Upper lobe of right lung (tissue), 1 donor: ENCODE results near the gene FMN1. TPM values are rescaled to one million over a fixed set of nuclear protein-coding genes. Genes with fewer than 3 reads are reported as not detected.

Experiments used
- ATAC-seq: fragments of 200-7000 bp; cut with Tn5 transposase; one replicate; pipeline ENCODE4 v1.9.1; 2020; ENCODE audit warnings: mild to moderate bottlenecking, moderate library complexity
- DNase-seq: peaks from one replicate; pipeline ENCODE4 v3.0.0-alpha.2; 2020
- H3K27ac ChIP-seq: fragments of 200-600 bp; one replicate; pipeline ENCODE4 v1.8.0; 2022
- H3K27me3 ChIP-seq: fragments of 200-600 bp; one replicate; pipeline ENCODE4 v1.8.0; 2022; ENCODE audit warnings: mild to moderate bottlenecking
- H3K36me3 ChIP-seq: fragments of 200-600 bp; one replicate; pipeline ENCODE4 v1.8.0; 2022
- H3K4me1 ChIP-seq: fragments of 200-600 bp; one replicate; pipeline ENCODE4 v1.8.0; 2022
- H3K4me3 ChIP-seq: fragments of 200-600 bp; one replicate; pipeline ENCODE4 v1.8.0; 2022; ENCODE audit warnings: mild to moderate bottlenecking
- H3K9me3 ChIP-seq: fragments of 200-600 bp; one replicate; pipeline ENCODE4 v1.8.0; 2022
- intact Hi-C: fragments of 100-400 bp; cut with DNase I; formaldehyde crosslinking; loops from one replicate; pipeline ENCODE4 v1.11.0; 2022
- total RNA-seq: library from RNA; stranded (reverse); fragmentation: NEBNext Ultra II Directional; extraction: Animal tissue kit (Norgen Biotek cat#: 25700); gene quantifications from one replicate; pipeline ENCODE4 v1.2.1, GENCODE V29; 2021
- TF ChIP-seq, protein P1 (sequence below): fragments of 200-600 bp; IDR thresholded peaks from one replicate; pipeline ENCODE4 v1.8.0; 2022; ENCODE audit warnings: antibody characterized with exemption
- donor health status: DM: no; HTN: yes; CAD: no; lungs with severe emphysema.

FMN1 gene
- total RNA-seq, 1 donor from 2014 or later = 33.5 TPM

DNA sequence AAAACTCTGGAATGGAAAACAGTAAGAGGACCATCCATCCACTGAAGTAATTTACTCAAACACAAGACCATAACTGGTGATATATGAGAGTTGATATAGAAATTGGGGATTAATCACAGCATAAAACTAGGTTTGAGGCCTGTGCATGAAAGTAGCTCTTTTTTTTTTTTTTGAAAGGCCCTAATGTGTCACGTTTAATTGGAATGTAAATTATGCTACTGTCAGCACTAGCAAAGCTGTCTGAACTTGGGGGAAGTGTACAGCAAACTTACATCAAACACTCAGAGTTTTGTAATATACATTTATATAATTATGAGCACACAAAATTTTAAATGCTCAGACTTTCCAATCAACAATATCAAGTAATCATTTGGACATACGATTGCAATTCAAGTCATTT is 322.6 kb downstream of the FMN1 start:
- no peak for DNase-seq
- Histone ChIP-seq H3K27me3 (no peaks in the 10 kb centered on the region), H3K27ac (peak overlapping the region; percentile 38), H3K9me3 (no peaks in the 10 kb centered on the region), H3K4me1 (no peaks in the 10 kb centered on the region), H3K4me3 (no peak overlapping the region), H3K36me3 (no peaks in the 10 kb centered on the region)
- ATAC-seq = no peak
- TF ChIP-seq, protein P1, sequence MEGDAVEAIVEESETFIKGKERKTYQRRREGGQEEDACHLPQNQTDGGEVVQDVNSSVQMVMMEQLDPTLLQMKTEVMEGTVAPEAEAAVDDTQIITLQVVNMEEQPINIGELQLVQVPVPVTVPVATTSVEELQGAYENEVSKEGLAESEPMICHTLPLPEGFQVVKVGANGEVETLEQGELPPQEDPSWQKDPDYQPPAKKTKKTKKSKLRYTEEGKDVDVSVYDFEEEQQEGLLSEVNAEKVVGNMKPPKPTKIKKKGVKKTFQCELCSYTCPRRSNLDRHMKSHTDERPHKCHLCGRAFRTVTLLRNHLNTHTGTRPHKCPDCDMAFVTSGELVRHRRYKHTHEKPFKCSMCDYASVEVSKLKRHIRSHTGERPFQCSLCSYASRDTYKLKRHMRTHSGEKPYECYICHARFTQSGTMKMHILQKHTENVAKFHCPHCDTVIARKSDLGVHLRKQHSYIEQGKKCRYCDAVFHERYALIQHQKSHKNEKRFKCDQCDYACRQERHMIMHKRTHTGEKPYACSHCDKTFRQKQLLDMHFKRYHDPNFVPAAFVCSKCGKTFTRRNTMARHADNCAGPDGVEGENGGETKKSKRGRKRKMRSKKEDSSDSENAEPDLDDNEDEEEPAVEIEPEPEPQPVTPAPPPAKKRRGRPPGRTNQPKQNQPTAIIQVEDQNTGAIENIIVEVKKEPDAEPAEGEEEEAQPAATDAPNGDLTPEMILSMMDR = no peak
- intact Hi-C loops = no loop called here

DNA sequence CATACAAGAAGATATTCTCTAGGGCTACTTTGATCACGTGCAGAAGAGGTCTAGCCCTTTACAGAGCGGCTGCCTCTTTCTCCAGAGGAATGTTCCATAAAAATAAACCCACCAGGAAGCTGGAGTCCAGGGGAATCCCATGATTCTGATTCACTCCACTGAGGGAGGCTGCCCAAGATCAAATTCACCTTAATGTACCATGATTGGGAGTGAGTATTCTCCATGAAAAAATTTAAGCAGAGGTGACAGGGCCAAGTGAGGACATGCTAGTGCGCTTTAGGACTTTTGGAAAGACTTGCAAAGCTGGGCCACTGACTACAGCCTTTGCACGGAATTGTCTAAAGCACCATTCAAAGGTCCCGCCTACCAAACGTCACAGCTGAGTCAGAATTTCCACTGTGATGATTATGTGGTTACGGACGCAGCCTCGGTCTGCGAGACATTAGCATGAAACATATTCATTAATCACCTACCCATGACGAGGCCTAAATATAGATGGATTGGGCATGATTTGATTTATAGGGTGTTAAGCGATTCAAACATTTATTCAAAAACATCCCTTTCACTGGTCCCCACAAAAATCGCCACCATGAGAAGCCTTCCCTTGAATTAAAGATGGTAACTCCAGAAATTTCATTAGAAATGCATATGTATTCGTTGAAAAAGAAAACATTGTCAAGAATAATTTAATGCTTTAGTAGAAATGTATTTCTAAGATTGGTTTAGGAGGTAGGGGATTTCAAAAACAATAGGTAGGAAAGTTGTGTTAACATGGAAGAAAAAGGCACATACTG is 324.1 kb downstream of the FMN1 start:
- TF ChIP-seq, protein P1 = no peak
- H3K27me3 ChIP-seq = no peaks in the 10 kb centered on the region
- no peak overlapping the region for H3K27ac ChIP-seq
- no peaks in the 10 kb centered on the region for H3K36me3 ChIP-seq
- ATAC-seq (no peak), DNase-seq (no peak)
- intact Hi-C loops = no loop called here
- no peak overlapping the region for H3K4me3 ChIP-seq
- no peaks in the 10 kb centered on the region for H3K4me1 ChIP-seq
- no peaks in the 10 kb centered on the region for H3K9me3 ChIP-seq

- Histone ChIP-seq H3K27me3 (no peaks in the 10 kb centered on the region), H3K27ac (no peak overlapping the region), H3K4me1 (no peaks in the 10 kb centered on the region), H3K9me3 (no peaks in the 10 kb centered on the region), H3K4me3 (no peak overlapping the region), H3K36me3 (no peaks in the 10 kb centered on the region)
- DNase-seq = no peak
- ATAC-seq = no peak
- TF ChIP-seq, protein P1 = no peak
- intact Hi-C loops = no loop called here
Measured at GRCh38 chr15:32869776-32870175, 324.7 kb downstream of the FMN1 start.

- peak overlapping the region; percentile 43 for H3K27ac ChIP-seq
- ATAC-seq (peak; percentile 79), DNase-seq (no peak)
- intact Hi-C loops = no loop called here
- H3K4me3 ChIP-seq = no peak overlapping the region
- TF ChIP-seq, protein P1 = no peak
- H3K4me1 ChIP-seq = no peaks in the 10 kb centered on the region
- H3K27me3 ChIP-seq = no peaks in the 10 kb centered on the region
- H3K36me3 ChIP-seq = no peaks in the 10 kb centered on the region
- no peaks in the 10 kb centered on the region for H3K9me3 ChIP-seq
Measured at GRCh38 chr15:32867313-32867626, 327.2 kb downstream of the FMN1 start.

DNA sequence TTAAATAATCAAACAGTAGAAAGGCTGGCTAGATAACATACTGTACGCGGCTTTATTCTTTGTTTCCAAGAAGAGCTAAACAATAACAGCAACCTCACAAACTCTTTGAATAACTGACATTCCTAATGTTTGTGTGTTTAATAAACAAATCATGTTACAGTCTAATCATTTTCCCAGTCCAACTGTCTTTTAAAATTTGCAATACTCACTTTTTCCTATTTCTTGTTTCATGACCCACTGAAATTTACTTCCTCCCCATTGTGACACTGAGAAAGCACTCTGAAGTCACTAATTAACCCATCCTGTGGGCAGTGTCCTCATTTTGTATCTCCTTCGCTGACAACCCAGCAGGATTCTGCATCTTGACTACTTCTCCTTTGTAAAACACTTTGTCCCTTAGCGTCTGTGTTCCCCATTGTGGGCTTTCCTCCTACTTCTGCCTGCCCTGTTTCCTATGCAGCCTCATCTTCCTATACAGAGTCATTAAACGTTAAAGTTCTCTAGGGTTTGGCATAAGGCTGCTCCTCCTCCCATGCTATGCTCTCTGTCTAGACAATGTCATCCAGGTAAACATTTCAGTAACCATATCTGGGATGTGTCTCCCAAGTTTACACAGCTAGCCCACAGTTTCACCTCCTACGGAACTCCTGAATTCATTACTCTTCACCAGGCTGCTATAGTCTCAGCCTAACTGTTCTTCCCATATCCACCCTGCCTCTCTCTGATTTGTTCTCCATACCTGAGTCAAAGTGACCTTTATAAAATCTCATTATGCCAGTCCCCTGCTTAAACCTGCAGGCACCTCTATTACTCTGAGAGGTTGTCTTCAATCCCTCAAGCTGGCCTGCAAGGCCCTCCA is 327.8 kb downstream of the FMN1 start:
- Histone ChIP-seq H3K27me3 (no peaks in the 10 kb centered on the region), H3K9me3 (no peaks in the 10 kb centered on the region), H3K4me1 (no peaks in the 10 kb centered on the region), H3K27ac (peak overlapping the region; percentile 43), H3K36me3 (no peaks in the 10 kb centered on the region), H3K4me3 (no peak overlapping the region)
- ATAC-seq = peak; percentile 85
- intact Hi-C loops = no loop called here
- TF ChIP-seq, protein P1 = no peak
- DNase-seq = no peak
